HUES48 (cell line): Measurements from ENCODE around the gene TMEM63A.
A peak's percentile ranks its signal among the peaks of the same experiment; 100 is the strongest.

Source experiments
- H3K27ac ChIP-seq: one replicate; pipeline ENCODE4 v1.7.0; 2013; ENCODE audit warnings: low read depth, low read length, inconsistent platforms
- H3K27me3 ChIP-seq: 2 replicates; pipeline ENCODE4 v1.6.1; 2013; ENCODE audit warnings: mild to moderate bottlenecking, low read length; ENCODE audit not compliant: control insufficient read depth, insufficient read depth
- H3K36me3 ChIP-seq: 2 replicates; pipeline ENCODE4 v1.6.1; 2013; ENCODE audit warnings: low read length; ENCODE audit not compliant: control insufficient read depth, insufficient read depth
- H3K4me1 ChIP-seq: 2 replicates; pipeline ENCODE4 v1.6.1; 2013; ENCODE audit warnings: mild to moderate bottlenecking, low read length; ENCODE audit not compliant: control insufficient read depth, insufficient read depth
- H3K4me3 ChIP-seq: 2 replicates; pipeline ENCODE4 v1.5.1; 2013; ENCODE audit warnings: mild to moderate bottlenecking, low read depth, low read length
- H3K9ac ChIP-seq: 2 replicates; pipeline ENCODE4 v1.6.1; 2013; ENCODE audit warnings: mild to moderate bottlenecking, low read depth, low read length, moderate library complexity
- H3K9me3 ChIP-seq: 2 replicates; pipeline ENCODE4 v1.6.1; 2013; ENCODE audit warnings: low read length; ENCODE audit not compliant: control insufficient read depth, insufficient read depth

The TMEM63A gene

DNA sequence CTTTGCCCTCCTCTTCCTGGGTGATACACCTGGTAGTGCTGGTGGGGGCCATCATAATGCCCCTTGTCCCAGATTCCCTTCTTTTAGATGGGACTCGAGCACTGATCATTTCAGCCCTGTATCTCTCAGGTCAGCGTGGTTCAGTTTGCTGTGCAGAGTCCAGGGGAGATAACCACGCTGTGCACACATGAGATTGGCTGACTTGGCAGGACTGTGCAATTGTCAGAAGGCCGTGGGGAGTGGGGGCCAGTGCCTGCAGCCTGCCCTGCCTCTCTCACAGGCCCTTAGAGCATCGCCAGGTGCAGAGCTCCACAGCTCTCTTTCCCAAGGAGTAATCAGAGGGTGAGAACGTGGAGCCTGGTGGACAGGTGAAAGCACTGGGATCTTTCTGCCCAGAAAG lies 57.1 kb downstream of the TMEM63A start:
- no peak overlapping the region for H3K4me3 ChIP-seq
- no peaks in the 10 kb centered on the region for H3K9me3 ChIP-seq
- H3K27ac ChIP-seq = no peak overlapping the region
- H3K9ac ChIP-seq = no peak overlapping the region
- H3K4me1 ChIP-seq = peaks cover 17% of the 10 kb centered on the region
- H3K27me3 ChIP-seq = no peaks in the 10 kb centered on the region
- H3K36me3 ChIP-seq = peaks cover 14% of the 10 kb centered on the region; the same call in 1 of the 2 replicates

DNA sequence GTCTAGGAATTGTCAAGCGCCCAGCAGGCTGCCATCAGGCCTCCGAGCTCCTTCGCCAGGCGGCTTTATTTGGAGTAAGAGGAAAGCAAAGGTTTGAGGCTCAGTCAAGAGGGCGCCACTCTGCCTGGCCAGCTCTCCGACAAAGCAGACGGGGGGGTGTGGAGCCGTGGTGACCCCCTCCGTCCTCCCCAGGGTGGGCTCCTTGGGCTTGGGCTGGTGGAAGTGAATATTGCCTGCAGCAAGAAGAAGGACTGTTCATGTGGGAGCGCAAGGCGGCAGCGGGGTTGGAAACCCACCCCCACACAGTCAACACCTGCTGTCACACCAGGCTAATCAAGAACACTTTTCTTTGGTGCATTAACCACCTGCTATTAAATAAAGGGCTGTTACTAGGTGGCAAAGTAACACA lies 57.6 kb downstream of the TMEM63A start:
- Histone ChIP-seq H3K4me1 (peaks cover 17% of the 10 kb centered on the region), H3K4me3 (no peak overlapping the region), H3K9me3 (no peaks in the 10 kb centered on the region), H3K36me3 (peaks cover 13% of the 10 kb centered on the region; the same call in 1 of the 2 replicates), H3K9ac (no peak overlapping the region), H3K27me3 (no peaks in the 10 kb centered on the region), H3K27ac (peak overlapping the region; percentile 65)

DNA sequence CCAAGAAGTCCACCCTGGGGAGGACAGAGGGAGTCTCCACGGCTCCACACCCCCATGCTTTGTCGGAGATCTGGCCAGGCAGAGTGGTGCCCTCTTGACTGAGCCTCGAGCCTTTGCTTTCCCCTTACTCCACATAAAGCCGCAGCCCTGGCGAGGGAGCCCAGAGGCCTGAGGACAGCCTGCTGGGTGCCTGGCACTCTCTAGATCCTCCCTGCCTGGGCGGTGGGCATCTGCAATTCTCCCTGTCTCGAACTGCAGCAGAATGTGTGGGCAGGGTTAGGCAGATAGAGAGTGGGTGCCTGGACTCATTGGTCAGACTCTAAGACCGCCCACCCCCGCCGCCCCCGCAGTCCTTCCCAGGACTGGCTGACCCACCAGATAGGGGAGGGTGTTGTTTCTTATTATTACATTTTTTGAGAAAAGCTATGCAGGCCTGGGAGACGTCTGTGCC lies 58.3 kb downstream of the TMEM63A start:
- Histone ChIP-seq H3K4me3 (no peak overlapping the region), H3K27me3 (no peaks in the 10 kb centered on the region), H3K9ac (no peak overlapping the region), H3K9me3 (no peaks in the 10 kb centered on the region), H3K4me1 (peaks cover 17% of the 10 kb centered on the region), H3K36me3 (peaks cover 6% of the 10 kb centered on the region; the same call in 1 of the 2 replicates), H3K27ac (peak overlapping the region; percentile 65)

DNA sequence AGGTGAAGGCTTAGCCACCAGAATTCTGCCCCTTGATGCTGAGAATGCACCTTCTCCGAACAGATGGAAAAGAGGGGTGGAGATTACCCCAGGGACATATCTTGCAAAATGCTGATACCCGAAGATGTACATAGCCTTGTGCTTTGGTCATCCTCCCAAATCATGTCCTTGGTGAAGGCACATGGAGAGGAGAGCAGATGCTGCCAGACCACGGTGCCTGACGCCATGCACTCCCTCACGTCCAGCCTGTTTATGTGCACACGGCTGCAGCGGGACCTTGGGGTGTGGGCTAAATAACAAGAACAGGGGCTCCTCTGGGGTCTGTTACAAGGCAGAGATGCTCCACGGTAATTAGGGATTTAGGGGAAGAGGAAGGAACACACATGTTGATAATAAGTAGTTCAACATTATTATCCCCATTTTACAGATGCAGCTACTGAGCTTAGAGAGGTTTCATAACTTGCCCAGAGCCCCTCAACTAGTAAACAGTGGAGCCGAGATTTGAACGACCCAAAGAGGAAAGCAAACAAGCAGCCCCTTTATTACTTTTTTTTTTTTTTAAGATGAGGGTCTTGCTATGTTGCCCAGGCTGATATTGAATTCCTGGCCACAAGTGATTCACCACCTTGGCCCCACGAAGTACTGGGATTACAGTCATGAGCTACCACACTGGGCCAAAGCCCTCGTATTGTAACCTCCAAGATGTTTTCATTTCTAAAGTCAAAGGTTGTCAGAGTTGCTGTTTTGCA lies 59.4 kb downstream of the TMEM63A start:
- no peaks in the 10 kb centered on the region for H3K27me3 ChIP-seq

DNA sequence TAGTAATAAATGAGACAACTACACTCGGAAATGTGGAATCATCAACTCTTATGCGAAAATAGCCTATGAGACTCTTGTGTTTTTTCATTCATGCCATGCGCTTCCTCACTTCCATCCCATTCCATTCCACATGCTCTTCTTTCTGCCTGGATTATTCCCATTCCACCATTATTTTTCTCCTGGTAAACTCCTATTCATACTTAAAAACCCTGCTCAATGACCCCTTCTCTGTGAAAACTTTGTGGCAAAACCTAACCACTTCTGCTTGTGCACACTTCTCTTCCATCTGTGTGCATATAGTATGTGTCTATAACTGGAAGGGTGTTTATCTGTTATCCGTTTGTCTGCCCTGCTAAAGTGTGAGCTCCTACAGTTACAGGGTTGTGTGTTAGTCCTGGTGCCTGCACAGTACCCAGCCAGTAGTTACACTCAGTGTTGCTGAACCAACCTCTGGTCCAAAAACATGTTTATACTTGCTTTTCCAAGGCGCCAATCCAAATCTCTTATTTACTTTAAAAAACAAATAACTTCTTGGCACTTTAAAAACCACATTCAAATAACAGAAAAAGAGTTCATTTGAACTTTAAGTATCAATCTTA lies 61.6 kb downstream of the TMEM63A start:
- H3K9me3 ChIP-seq = no peaks in the 10 kb centered on the region
- H3K4me3 ChIP-seq = no peak overlapping the region
- peaks cover 5% of the 10 kb centered on the region; the same call in 1 of the 2 replicates for H3K36me3 ChIP-seq
- no peaks in the 10 kb centered on the region for H3K27me3 ChIP-seq
- H3K9ac ChIP-seq = no peak overlapping the region
- peaks cover 42% of the 10 kb centered on the region for H3K4me1 ChIP-seq
- no peak overlapping the region for H3K27ac ChIP-seq

More for the DNA sequence above, 59.4 kb downstream of the TMEM63A start:
- Histone ChIP-seq H3K36me3 (peaks cover 5% of the 10 kb centered on the region; the same call in 1 of the 2 replicates), H3K4me1 (peaks cover 24% of the 10 kb centered on the region), H3K27ac (no peak overlapping the region), H3K9ac (no peak overlapping the region), H3K4me3 (no peak overlapping the region), H3K9me3 (no peaks in the 10 kb centered on the region)

DNA sequence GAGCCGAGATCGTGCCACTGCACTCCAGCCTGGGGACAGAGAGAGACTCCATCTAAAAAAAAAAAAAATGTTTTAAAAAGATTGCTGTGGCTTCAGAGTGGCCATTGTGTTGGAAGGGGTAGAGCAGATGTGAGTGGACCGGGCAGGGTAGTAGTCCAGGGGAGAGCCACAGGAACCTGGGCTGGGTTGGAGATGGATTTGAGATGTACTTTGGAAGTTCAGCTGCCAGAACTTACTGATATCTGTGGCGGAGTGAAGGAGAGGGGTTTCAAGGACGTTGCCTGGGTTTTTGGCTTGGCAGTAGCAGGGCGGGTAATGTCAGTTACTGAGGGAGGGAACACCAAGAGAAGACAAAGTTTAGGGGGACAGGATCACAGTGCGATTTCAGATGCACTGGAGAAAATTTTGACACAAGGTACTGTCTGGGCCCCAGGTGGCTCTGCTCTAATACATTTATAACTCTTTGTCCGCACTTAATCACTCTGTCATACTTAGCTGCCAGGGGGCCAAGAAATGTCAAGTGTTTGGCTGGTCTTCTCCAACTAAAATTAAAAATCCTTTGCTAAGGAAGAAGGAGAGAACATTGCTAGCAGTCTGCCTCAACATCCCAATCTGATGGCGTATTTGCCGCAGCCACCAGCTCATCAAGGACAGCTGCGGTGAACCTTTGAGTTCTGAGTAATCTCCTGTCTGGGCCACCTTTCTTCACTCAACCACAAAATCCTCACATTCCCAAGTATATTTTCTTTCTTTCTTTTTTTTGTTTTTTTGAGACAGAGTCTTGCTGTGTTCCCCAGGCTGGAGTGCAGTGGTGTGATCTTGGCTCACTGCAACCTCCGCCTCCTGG lies 62.6 kb downstream of the TMEM63A start:
- no peak overlapping the region for H3K9ac ChIP-seq
- H3K36me3 ChIP-seq = peaks cover 5% of the 10 kb centered on the region; the same call in 1 of the 2 replicates
- no peak overlapping the region for H3K27ac ChIP-seq
- H3K9me3 ChIP-seq = no peaks in the 10 kb centered on the region
- H3K4me1 ChIP-seq = peaks cover 36% of the 10 kb centered on the region
- no peaks in the 10 kb centered on the region for H3K27me3 ChIP-seq
- no peak overlapping the region for H3K4me3 ChIP-seq

DNA sequence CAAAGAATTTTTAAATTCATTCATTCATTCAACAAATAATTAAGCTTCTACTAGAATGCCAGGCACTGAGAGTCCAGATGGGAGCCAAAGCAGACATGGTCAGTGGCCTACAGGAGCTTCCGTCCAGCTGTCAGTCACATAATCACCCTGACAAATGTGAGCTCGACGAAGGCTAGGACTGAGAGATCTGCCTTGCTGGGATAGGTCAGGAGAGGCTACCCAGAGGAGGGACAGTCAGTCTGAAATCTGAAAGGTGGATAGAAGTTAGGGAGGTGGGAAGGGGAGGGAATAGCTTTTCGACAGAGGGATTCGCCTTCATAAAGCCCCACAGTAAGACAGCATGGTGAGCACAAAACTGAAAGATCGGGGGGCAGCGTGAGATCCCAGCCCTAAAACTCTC lies 64.0 kb downstream of the TMEM63A start:
- Histone ChIP-seq H3K36me3 (peaks cover 5% of the 10 kb centered on the region; the same call in 1 of the 2 replicates), H3K4me1 (peaks cover 32% of the 10 kb centered on the region), H3K9me3 (no peaks in the 10 kb centered on the region), H3K4me3 (no peak overlapping the region), H3K9ac (no peak overlapping the region), H3K27me3 (no peaks in the 10 kb centered on the region), H3K27ac (no peak overlapping the region)

DNA sequence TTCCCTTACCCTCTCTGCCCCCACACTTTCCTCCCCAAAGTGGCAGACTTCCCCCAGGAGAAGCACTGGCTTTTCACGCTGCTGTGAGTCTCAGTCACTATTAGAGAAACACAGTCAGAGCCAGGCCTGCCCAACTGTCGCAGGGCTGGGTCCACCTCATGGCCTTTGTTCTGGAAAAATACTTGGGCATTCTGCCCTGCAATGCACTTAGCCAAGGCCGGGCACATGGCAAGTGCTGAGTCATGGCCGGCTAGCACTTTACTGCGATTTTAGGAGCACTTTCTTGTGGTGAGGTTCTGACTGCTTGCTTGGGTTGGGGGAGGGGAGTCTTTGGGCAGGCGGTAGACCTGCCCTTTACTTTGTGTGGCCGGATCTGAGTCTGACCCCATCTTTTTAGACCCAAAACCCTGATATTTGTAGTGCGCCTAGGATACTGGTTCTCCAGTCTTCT lies 64.5 kb downstream of the TMEM63A start:
- Histone ChIP-seq H3K9ac (peak overlapping the region; percentile 21), H3K9me3 (no peaks in the 10 kb centered on the region), H3K27ac (peak overlapping the region; percentile 36), H3K4me1 (peaks cover 34% of the 10 kb centered on the region), H3K36me3 (peaks cover 3% of the 10 kb centered on the region; the same call in 1 of the 2 replicates), H3K27me3 (no peaks in the 10 kb centered on the region), H3K4me3 (no peak overlapping the region)

DNA sequence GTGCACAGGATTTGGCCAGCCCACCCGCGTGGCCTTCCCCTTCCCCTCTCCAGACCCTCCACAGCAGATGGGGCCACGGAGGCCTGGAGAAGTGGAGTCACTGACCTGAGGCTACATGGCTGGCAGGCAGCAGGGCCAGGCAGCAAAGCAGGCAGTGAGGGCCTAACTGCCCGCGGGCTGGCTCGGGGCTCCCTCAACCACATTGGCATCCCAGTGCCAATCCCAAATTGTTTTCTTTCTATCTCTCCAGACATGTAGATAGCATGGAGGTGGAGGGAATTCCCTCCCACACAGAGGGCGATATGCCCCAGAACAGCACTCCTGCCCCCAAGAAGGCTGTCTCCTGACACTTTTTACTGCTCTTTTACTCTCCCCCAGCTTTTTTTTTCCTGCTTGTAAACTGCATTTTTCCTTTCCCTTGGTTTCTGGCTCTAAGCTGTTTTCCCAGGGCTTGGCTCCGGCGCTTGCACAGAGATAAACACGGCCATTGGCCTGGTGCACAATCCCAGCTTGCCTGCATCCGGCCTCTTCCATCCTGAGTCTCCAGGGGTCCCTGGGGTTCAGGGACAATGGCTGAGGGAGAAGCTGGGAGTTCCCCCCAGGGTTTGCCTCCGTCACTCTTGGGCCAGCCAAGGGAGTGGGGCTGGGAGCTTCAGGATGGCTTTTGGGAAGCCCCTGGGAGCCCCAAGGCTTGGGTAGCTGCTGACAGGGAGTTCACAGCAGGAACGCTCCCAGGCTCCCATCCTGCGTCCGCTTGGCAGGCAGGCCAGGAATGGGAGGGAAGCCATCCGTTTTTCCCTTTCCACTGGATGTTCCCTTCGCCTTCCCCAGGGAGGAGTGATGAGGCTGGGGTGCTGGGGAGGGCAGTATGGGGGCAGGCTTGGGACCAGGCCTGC lies 65.3 kb downstream of the TMEM63A start:
- Histone ChIP-seq H3K36me3 (no peaks in the 10 kb centered on the region; the same call in 1 of the 2 replicates), H3K9ac (peak overlapping the region; percentile 21), H3K27ac (peak overlapping the region; percentile 36), H3K4me3 (no peak overlapping the region), H3K9me3 (no peaks in the 10 kb centered on the region), H3K27me3 (no peaks in the 10 kb centered on the region), H3K4me1 (peaks cover 38% of the 10 kb centered on the region)
